Measurements from ENCODE around the gene TTLL7. TPM values are rescaled to one million over a fixed set of nuclear protein-coding genes. Genes with fewer than 3 reads are reported as not detected.

TTLL7 gene
- total RNA-seq, 4 donors from 2014 or later: 1.2 to 16.5 (median 4.1) TPM

GRCh38 chr1:84010136-84010535 is 11.2 kb upstream of the TTLL7 start:
- no peaks in the 10 kb centered on the region for H3K27me3 ChIP-seq
- H3K9me3 ChIP-seq: no peaks in the 10 kb centered on the region
- no peak overlapping the region for H3K4me3 ChIP-seq
- no peaks in the 10 kb centered on the region for H3K4me1 ChIP-seq
- TF ChIP-seq POLR2A (IDR thresholded peaks at IDR 0.05) (no peak), CTCF (IDR thresholded peaks at IDR 0.05) (no peak)
- DNase-seq: no peak
- no peak overlapping the region for H3K27ac ChIP-seq
- H3K36me3 ChIP-seq: no peaks in the 10 kb centered on the region

GRCh38 chr1:84008631-84009030 is 9.7 kb upstream of the TTLL7 start:
- Histone ChIP-seq H3K9me3 (no peaks in the 10 kb centered on the region), H3K4me1 (no peaks in the 10 kb centered on the region), H3K27me3 (no peaks in the 10 kb centered on the region), H3K27ac (no peak overlapping the region), H3K4me3 (no peak overlapping the region), H3K36me3 (no peaks in the 10 kb centered on the region)
- no peak for TF ChIP-seq POLR2A (IDR thresholded peaks at IDR 0.05)
- TF ChIP-seq CTCF (IDR thresholded peaks at IDR 0.05): no peak
- no peak for DNase-seq

GRCh38 chr1:84006591-84006990 is 7.7 kb upstream of the TTLL7 start:
- Histone ChIP-seq H3K27ac (no peak overlapping the region), H3K36me3 (no peaks in the 10 kb centered on the region), H3K4me3 (no peak overlapping the region), H3K9me3 (no peaks in the 10 kb centered on the region), H3K27me3 (no peaks in the 10 kb centered on the region), H3K4me1 (no peaks in the 10 kb centered on the region)
- DNase-seq: no peak
- no peak for TF ChIP-seq POLR2A (IDR thresholded peaks at IDR 0.05)
- no peak for TF ChIP-seq CTCF (IDR thresholded peaks at IDR 0.05)

GRCh38 chr1:84001501-84001900 is 2.6 kb upstream of the TTLL7 start:
- no peak overlapping the region for H3K27ac ChIP-seq
- no peaks in the 10 kb centered on the region for H3K36me3 ChIP-seq
- no peak overlapping the region for H3K4me3 ChIP-seq
- H3K4me1 ChIP-seq: peaks cover 0 to 13% (median 2%) of the 10 kb centered on the region in 4 donors
- no peaks in the 10 kb centered on the region for H3K9me3 ChIP-seq
- no peaks in the 10 kb centered on the region for H3K27me3 ChIP-seq
- DNase-seq: no peak
- no peak for TF ChIP-seq CTCF (IDR thresholded peaks at IDR 0.05)
- TF ChIP-seq POLR2A (IDR thresholded peaks at IDR 0.05): no peak

- Histone ChIP-seq H3K4me3 (no peak overlapping the region), H3K27ac (no peak overlapping the region), H3K9me3 (no peaks in the 10 kb centered on the region), H3K27me3 (no peaks in the 10 kb centered on the region), H3K36me3 (no peaks in the 10 kb centered on the region), H3K4me1 (peaks cover 0 to 13% (median 2%) of the 10 kb centered on the region in 4 donors)
- DNase-seq: no peak
- TF ChIP-seq CTCF (IDR thresholded peaks at IDR 0.05): no peak
- TF ChIP-seq POLR2A (IDR thresholded peaks at IDR 0.05): no peak
Observed at GRCh38 chr1:84000954-84001495, 2.1 kb upstream of the TTLL7 start.

Measured in Peyer's patch (tissue), 4 donors.